ENCODE data around the gene DNTTIP2. TPM values are rescaled to one million over a fixed set of nuclear protein-coding genes. Genes with fewer than 3 reads are reported as not detected.

Gene DNTTIP2
- total RNA-seq, 1 experiment from 2014 or later = 101 TPM

DNA sequence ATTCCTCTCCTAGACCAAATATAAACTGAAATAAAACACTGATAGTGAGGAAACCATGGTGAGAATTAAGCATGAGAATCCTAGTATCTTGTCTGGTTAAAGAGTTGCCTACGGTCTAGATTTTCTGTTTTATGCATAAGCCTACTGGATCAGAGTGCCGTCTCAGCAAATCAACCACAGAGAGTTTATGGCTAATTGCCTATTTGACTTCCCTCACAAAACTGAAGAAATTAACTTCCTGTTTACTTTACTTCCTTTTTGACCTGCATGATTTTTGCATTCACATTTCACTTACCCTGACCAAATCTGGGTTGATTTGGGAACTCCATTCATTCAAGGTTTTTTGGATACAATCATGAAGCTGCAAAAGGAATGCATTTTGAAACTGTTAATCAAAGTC is 25.2 kb upstream of the DNTTIP2 start:
- no peak overlapping the region for H4K5ac ChIP-seq (ENCODE audit: insufficient read length, low read depth, low read length)
- H2BK20ac ChIP-seq (ENCODE audit: low read depth, low read length, poor library complexity, severe bottlenecking) = no peak overlapping the region
- H3K27me3 Mint-ChIP-seq (ENCODE audit: low read depth) = 0 out of 2 replicates have a peak, but pooled peaks cover 3% of the 10 kb centered on the region
- WGBS (ENCODE audit: extremely low coverage, insufficient read length, low lambda C conversion rate) = no CpG with 5 or more reads among the region's 2 CpGs
- no peaks in the 10 kb centered on the region for H3K4me1 ChIP-seq (ENCODE audit: insufficient read depth, low read length)
- no peak overlapping the region for H2BK12ac ChIP-seq (ENCODE audit: insufficient read length, low read depth, low read length)
- H2AFZ ChIP-seq (ENCODE audit: low read length) = no peak overlapping the region
- TF ChIP-seq, protein P1, sequence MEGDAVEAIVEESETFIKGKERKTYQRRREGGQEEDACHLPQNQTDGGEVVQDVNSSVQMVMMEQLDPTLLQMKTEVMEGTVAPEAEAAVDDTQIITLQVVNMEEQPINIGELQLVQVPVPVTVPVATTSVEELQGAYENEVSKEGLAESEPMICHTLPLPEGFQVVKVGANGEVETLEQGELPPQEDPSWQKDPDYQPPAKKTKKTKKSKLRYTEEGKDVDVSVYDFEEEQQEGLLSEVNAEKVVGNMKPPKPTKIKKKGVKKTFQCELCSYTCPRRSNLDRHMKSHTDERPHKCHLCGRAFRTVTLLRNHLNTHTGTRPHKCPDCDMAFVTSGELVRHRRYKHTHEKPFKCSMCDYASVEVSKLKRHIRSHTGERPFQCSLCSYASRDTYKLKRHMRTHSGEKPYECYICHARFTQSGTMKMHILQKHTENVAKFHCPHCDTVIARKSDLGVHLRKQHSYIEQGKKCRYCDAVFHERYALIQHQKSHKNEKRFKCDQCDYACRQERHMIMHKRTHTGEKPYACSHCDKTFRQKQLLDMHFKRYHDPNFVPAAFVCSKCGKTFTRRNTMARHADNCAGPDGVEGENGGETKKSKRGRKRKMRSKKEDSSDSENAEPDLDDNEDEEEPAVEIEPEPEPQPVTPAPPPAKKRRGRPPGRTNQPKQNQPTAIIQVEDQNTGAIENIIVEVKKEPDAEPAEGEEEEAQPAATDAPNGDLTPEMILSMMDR (conservative IDR thresholded peaks at IDR 0.05) = no peak
- peaks cover 5% of the 10 kb centered on the region; the same call in 1 of the 2 replicates for H3K79me2 ChIP-seq (ENCODE audit: insufficient read depth, low read length)
- peaks cover 0 to 2% of the 10 kb centered on the region in 2 experiments; a peak in 1 of 5 replicates for H3K9me3 Mint-ChIP-seq
- no peak overlapping the region for H3K27ac Mint-ChIP-seq
- H3K79me1 ChIP-seq (ENCODE audit: insufficient read depth, low read depth, low read length, poor library complexity, severe bottlenecking) = no peaks in the 10 kb centered on the region
- H3K14ac ChIP-seq (ENCODE audit: insufficient read depth, low read length) = no peak overlapping the region
- DNase-seq = no peak
- H3K27ac ChIP-seq (ENCODE audit: insufficient read length, low read depth, low read length) = no peak overlapping the region
- no peak overlapping the region for H2BK5ac ChIP-seq (ENCODE audit: insufficient read length, low read length)
- no peak overlapping the region for H4K91ac ChIP-seq (ENCODE audit: insufficient read length, low read depth, low read length)
- H3K27me3 ChIP-seq (ENCODE audit: insufficient read depth, low read length) = no peaks in the 10 kb centered on the region
- no peak overlapping the region for H3K4me3 Mint-ChIP-seq
- H2BK15ac ChIP-seq (ENCODE audit: low read depth, low read length) = no peak overlapping the region
- H3K4me1 Mint-ChIP-seq = peaks cover 14 to 23% of the 10 kb centered on the region in 2 experiments
- no peak overlapping the region for H3K4me2 ChIP-seq (ENCODE audit: insufficient read depth, insufficient read length, low read length)
- H2BK120ac ChIP-seq (ENCODE audit: low read depth, low read length, poor library complexity, severe bottlenecking) = no peak overlapping the region
- H3K9ac ChIP-seq (ENCODE audit: extremely low read depth, insufficient read length, low read length) = no peak overlapping the region
- H3K18ac ChIP-seq (ENCODE audit: insufficient read length, low read depth, low read length) = no peak overlapping the region
- no peak overlapping the region for H3K4ac ChIP-seq (ENCODE audit: low read depth, low read length)
- peaks cover 0 to 3% (median 0%) of the 10 kb centered on the region in 3 experiments; a peak in 4 of 7 replicates for H3K36me3 Mint-ChIP-seq (ENCODE audit: insufficient read depth in 1 of 3, low read depth in 3 of 3)
- H3K23ac ChIP-seq (ENCODE audit: insufficient read length, low read depth, low read length) = no peak overlapping the region
- peaks cover 6% of the 10 kb centered on the region for H3K23me2 ChIP-seq (ENCODE audit: insufficient read length, low read depth, low read length, poor library complexity, severe bottlenecking)
- no peaks in the 10 kb centered on the region for H4K20me1 ChIP-seq (ENCODE audit: control insufficient read depth, insufficient read depth, insufficient read length)
- no peaks in the 10 kb centered on the region for H3K9me3 ChIP-seq (ENCODE audit: control insufficient read depth, low read depth, low read length)
- H3T11ph ChIP-seq (ENCODE audit: low read length) = no peak overlapping the region
- no peak overlapping the region for H4K8ac ChIP-seq (replicated peaks; ENCODE audit: insufficient read length, low read depth, low read length)
- no peak overlapping the region for H2AK5ac ChIP-seq (ENCODE audit: insufficient read length, low read length)
- no peak overlapping the region for H3K56ac ChIP-seq (ENCODE audit: insufficient read length, low read depth, low read length)

All from H9 (cell line).